ENCODE data around the gene RAPGEF6. TPM values are rescaled to one million over a fixed set of nuclear protein-coding genes. Genes with fewer than 3 reads are reported as not detected.

RAPGEF6 gene
- total RNA-seq, 4 donors from 2014 or later, result 7.2 to 11.7 (median 8.5) TPM

DNA sequence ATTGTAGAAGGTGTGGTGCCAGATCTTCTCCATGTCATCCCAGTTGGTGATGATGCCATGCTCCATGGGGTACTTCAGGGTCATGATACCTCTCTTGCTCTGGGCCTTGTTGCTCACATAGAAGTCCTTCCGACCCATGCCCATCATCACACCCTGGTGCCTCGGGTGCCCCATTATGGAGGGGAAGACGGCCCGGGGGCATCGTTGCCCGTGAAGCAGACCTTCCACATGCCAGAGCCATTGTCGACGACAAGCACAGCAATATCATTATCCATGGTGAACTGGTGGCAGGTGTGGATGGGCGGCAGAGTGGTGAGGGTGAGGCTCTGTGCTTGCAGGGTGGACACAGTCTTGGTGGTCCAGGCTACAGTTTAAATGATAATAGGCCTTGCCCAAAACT lies 24.8 kb upstream of the RAPGEF6 start:
- DNase-seq (no peak), ATAC-seq (no peak)
- no peaks in the 10 kb centered on the region for H3K27me3 ChIP-seq
- H3K36me3 ChIP-seq, result peaks cover 0 to 31% of the 10 kb centered on the region in 2 donors
- H3K4me1 ChIP-seq, result no peaks in the 10 kb centered on the region
- intact Hi-C loops (cut with DNase I; ENCODE audit: low total_unique reads), result no loop called here
- no peaks in the 10 kb centered on the region for H3K9me3 ChIP-seq
- H3K4me3 ChIP-seq, result no peak overlapping the region
- no peak for TF ChIP-seq POLR2A (IDR thresholded peaks at IDR 0.05)
- no peak overlapping the region for H3K27ac ChIP-seq
- in situ Hi-C loops (cut with MboI; ENCODE audit: low sequenced_read_pairs in 4 of 4), result no loop called here

DNA sequence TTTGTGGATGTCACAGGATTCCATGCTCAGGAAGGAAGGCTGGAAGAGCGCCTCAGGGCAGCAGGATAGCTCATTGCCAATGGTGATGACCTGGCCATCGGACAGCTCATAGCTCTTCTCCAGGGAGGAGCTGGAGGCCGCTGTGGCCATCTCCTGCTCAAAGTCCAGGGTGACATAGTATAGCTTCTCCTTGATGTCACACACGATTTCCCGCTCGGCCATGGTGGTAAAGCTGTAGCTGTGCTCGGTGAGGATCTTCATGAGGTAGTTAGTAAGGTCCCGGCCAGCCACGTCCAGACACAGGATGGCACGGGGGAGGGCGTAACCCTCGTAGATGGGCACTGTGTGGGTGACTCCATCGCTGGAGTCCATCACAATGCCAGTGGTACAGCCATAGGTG lies 24.3 kb upstream of the RAPGEF6 start:
- H3K36me3 ChIP-seq, result peaks cover 0 to 31% of the 10 kb centered on the region in 2 donors
- TF ChIP-seq POLR2A (IDR thresholded peaks at IDR 0.05), result no peak

DNA sequence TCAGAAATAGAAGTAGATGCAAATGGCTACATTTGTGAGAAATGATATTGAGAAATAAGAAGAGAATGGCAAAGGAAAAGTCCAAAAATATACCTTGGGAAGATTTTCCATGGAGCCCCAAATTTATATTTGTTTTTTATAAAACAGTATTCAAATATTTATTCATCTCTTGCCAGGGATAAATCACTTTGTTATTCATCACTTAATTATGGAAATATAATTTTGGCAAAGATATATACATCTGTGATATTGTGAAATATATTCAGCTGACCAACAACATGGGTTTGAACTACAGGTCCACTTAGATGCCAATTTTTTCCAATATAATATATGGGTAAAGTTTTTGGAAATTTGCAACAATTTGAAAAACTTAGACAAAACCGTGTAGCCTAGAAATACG lies 19.7 kb upstream of the RAPGEF6 start:
- Histone ChIP-seq H3K9me3 (no peaks in the 10 kb centered on the region), H3K36me3 (peaks cover 0 to 34% of the 10 kb centered on the region in 2 donors), H3K27me3 (no peaks in the 10 kb centered on the region), H3K4me1 (no peaks in the 10 kb centered on the region), H3K4me3 (no peak overlapping the region), H3K27ac (no peak overlapping the region)
- in situ Hi-C loops (cut with MboI; ENCODE audit: low sequenced_read_pairs in 4 of 4), result no loop called here
- no peak for ATAC-seq
- TF ChIP-seq, protein P1, sequence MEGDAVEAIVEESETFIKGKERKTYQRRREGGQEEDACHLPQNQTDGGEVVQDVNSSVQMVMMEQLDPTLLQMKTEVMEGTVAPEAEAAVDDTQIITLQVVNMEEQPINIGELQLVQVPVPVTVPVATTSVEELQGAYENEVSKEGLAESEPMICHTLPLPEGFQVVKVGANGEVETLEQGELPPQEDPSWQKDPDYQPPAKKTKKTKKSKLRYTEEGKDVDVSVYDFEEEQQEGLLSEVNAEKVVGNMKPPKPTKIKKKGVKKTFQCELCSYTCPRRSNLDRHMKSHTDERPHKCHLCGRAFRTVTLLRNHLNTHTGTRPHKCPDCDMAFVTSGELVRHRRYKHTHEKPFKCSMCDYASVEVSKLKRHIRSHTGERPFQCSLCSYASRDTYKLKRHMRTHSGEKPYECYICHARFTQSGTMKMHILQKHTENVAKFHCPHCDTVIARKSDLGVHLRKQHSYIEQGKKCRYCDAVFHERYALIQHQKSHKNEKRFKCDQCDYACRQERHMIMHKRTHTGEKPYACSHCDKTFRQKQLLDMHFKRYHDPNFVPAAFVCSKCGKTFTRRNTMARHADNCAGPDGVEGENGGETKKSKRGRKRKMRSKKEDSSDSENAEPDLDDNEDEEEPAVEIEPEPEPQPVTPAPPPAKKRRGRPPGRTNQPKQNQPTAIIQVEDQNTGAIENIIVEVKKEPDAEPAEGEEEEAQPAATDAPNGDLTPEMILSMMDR (IDR thresholded peaks at IDR 0.05 in 4 of 5, conservative IDR thresholded peaks at IDR 0.05 in 1 of 5), result no peak
- TF ChIP-seq POLR2A (IDR thresholded peaks at IDR 0.05), result no peak
- DNase-seq, result no peak
- intact Hi-C loops (cut with DNase I; ENCODE audit: low total_unique reads), result no loop called here

More for the DNA sequence above, 24.3 kb upstream of the RAPGEF6 start:
- no peaks in the 10 kb centered on the region for H3K4me1 ChIP-seq
- no peak overlapping the region for H3K4me3 ChIP-seq
- peak in 1 of 2 donors; percentile 11 for ATAC-seq
- in situ Hi-C loops (cut with MboI; ENCODE audit: low sequenced_read_pairs in 4 of 4) (no loop called here), intact Hi-C loops (cut with DNase I; ENCODE audit: low total_unique reads) (no loop called here)
- no peaks in the 10 kb centered on the region for H3K27me3 ChIP-seq
- no peaks in the 10 kb centered on the region for H3K9me3 ChIP-seq
- no peak for DNase-seq
- no peak overlapping the region for H3K27ac ChIP-seq

DNA sequence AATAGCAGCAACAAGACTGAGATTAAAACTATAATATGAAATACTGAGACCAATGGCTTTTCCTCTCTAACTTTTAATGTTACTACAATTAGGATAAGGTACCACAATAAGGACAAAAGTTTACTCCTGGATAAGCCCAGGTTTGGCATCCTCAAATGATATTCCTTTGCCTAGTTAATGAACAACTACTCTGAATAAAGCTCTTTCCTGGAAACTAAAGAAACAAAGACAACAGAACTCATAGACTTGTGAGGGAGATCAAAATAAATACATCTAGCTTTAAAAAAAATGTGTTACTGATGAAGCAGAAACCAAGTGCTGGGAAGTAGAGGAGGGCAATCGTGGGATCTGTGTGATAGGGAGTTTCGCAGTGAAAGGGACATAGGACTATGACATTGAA lies 19.3 kb upstream of the RAPGEF6 start:
- H3K4me1 ChIP-seq, result no peaks in the 10 kb centered on the region
- no peaks in the 10 kb centered on the region for H3K27me3 ChIP-seq
- H3K36me3 ChIP-seq, result peaks cover 0 to 34% of the 10 kb centered on the region in 2 donors
- intact Hi-C loops (cut with DNase I; ENCODE audit: low total_unique reads), result no loop called here
- no peak for TF ChIP-seq POLR2A (IDR thresholded peaks at IDR 0.05)
- ATAC-seq, result no peak
- DNase-seq, result no peak
- H3K27ac ChIP-seq, result no peak overlapping the region
- H3K4me3 ChIP-seq, result no peak overlapping the region
- no peaks in the 10 kb centered on the region for H3K9me3 ChIP-seq
- in situ Hi-C loops (cut with MboI; ENCODE audit: low sequenced_read_pairs in 4 of 4), result no loop called here

DNA sequence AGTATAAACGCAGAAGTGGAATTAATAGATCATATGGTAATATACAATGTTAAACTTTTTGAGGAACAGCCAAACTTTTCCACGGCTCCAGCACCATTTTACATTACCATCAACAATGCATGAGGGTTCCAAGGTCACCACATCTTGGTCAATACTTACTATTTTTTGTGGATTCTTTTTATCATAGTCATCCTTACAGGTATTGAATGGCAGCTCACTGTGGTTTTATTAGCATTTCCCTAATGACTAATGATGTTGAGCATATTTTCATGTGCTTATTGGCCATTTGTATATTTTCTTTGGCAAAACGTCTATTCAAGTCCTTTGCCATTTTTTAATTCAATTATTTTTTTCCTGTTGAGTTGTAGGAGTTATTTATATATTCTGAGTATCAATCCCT lies 14.1 kb upstream of the RAPGEF6 start:
- ATAC-seq, result no peak
- no peak for DNase-seq
- intact Hi-C loops (cut with DNase I; ENCODE audit: low total_unique reads) (no loop called here), in situ Hi-C loops (cut with MboI; ENCODE audit: low sequenced_read_pairs in 4 of 4) (loop anchor here in 1 of 4 donors (25.0 kb wide), 1 partner anchor 487 kb away; the partner anchor contains the start of genes HINT1 and LYRM7)
- Histone ChIP-seq H3K36me3 (peaks cover 0 to 69% of the 10 kb centered on the region in 2 donors), H3K27ac (no peak overlapping the region), H3K4me1 (no peaks in the 10 kb centered on the region), H3K4me3 (no peak overlapping the region), H3K9me3 (no peaks in the 10 kb centered on the region), H3K27me3 (no peaks in the 10 kb centered on the region)
- TF ChIP-seq POLR2A (IDR thresholded peaks at IDR 0.05), result no peak
- TF ChIP-seq, protein P1 (IDR thresholded peaks at IDR 0.05 in 4 of 5, conservative IDR thresholded peaks at IDR 0.05 in 1 of 5), result no peak

DNA sequence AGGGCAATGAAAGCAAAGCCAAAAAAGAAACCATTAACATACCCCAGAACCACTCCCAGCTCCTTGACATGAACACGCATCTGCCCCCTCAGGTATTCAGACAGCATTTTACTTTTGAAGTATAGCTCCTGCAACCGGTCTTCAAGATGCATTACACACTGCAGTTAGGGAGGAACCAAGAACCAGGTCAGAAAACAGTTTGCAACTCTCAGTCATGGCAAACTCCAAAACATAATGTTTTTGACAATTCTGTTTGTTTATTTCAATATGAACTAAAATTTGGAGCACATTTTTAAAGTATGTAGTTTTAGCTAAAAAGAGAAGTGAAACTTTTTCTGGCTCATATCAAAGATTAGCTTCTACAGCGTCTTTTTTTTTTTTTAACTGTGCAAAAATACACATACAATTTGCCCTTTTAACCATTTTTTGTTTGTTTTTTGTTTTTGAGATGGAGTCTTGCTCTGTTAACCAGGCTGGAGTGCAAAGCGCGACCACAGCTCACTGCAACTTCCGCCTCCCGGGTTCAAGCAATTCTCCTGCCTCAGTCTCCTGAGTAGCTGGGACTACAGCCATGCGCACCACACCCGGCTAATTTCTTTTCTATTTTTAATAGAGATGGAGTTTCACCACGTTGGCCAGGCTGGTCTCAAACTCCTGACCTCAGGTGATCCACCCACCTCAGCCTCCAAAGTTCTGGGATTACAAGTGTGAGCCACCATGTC lies 12.2 kb upstream of the RAPGEF6 start:
- H3K4me1 ChIP-seq, result no peaks in the 10 kb centered on the region
- no peaks in the 10 kb centered on the region for H3K9me3 ChIP-seq
- no peak for ATAC-seq
- TF ChIP-seq, protein P1 (IDR thresholded peaks at IDR 0.05 in 4 of 5, conservative IDR thresholded peaks at IDR 0.05 in 1 of 5), result no peak
- TF ChIP-seq POLR2A (IDR thresholded peaks at IDR 0.05), result no peak
- peaks cover 0 to 68% of the 10 kb centered on the region in 2 donors for H3K36me3 ChIP-seq
- intact Hi-C loops (cut with DNase I; ENCODE audit: low total_unique reads) (no loop called here), in situ Hi-C loops (cut with MboI; ENCODE audit: low sequenced_read_pairs in 4 of 4) (loop anchor here in 1 of 4 donors (25.0 kb wide), 1 partner anchor 485 kb away; the partner anchor contains the start of genes HINT1 and LYRM7)
- H3K27me3 ChIP-seq, result no peaks in the 10 kb centered on the region
- H3K27ac ChIP-seq, result no peak overlapping the region
- DNase-seq, result no peak
- H3K4me3 ChIP-seq, result no peak overlapping the region
